Measurements from ENCODE around the gene RNF17.
A peak's percentile ranks its signal among the peaks of the same experiment; 100 is the strongest.

RNF17 gene

GRCh38 chr13:24896061-24896460 lies 132.1 kb downstream of the RNF17 start:
- no peak for DNase-seq (ENCODE audit: low read depth)

- no peak for DNase-seq (ENCODE audit: low read depth)
Observed at GRCh38 chr13:24897293-24897692, 133.3 kb downstream of the RNF17 start.

GRCh38 chr13:24899601-24900000 lies 135.6 kb downstream of the RNF17 start:
- DNase-seq (ENCODE audit: low read depth): no peak

- DNase-seq (ENCODE audit: low read depth): no peak
Observed at GRCh38 chr13:24900507-24900906, 136.5 kb downstream of the RNF17 start.

GRCh38 chr13:24905242-24905641 lies 141.3 kb downstream of the RNF17 start:
- no peak for DNase-seq (ENCODE audit: low read depth)

- DNase-seq (ENCODE audit: low read depth): no peak
Observed at GRCh38 chr13:24906268-24906667, 142.3 kb downstream of the RNF17 start.

GRCh38 chr13:24910502-24911132 lies 146.6 kb downstream of the RNF17 start:
- DNase-seq (ENCODE audit: low read depth): no peak

- DNase-seq (ENCODE audit: low read depth): no peak
Observed at GRCh38 chr13:24911133-24911908, 147.4 kb downstream of the RNF17 start.

- DNase-seq (ENCODE audit: low read depth): no peak
Observed at GRCh38 chr13:24916464-24916863, 152.5 kb downstream of the RNF17 start.

GRCh38 chr13:24921003-24921402 lies 157.0 kb downstream of the RNF17 start:
- no peak for DNase-seq (ENCODE audit: low read depth)

GRCh38 chr13:24921881-24922280 lies 157.9 kb downstream of the RNF17 start:
- DNase-seq (ENCODE audit: low read depth): no peak

- DNase-seq (ENCODE audit: low read depth): no peak
Observed at GRCh38 chr13:24922387-24922744, 158.4 kb downstream of the RNF17 start.

GRCh38 chr13:24922745-24923591 lies 159.0 kb downstream of the RNF17 start:
- DNase-seq (ENCODE audit: low read depth): peak; percentile 89

GRCh38 chr13:24925318-24926231 lies 161.6 kb downstream of the RNF17 start:
- DNase-seq (ENCODE audit: low read depth): no peak

GRCh38 chr13:24927810-24928404 lies 163.9 kb downstream of the RNF17 start:
- no peak for DNase-seq (ENCODE audit: low read depth)

GRCh38 chr13:24929196-24929595 lies 165.2 kb downstream of the RNF17 start:
- DNase-seq (ENCODE audit: low read depth): no peak
